NT2/D1 (cell line): ENCODE results near the gene FREM2.

ENCODE experiments used
- SUZ12 ChIP-seq: IDR thresholded peaks from 2 replicates; pipeline ENCODE4 v1.6.1; 2011; ENCODE audit not compliant: insufficient read length, insufficient read depth; ENCODE audit errors: extremely low read depth
- YY1 ChIP-seq: IDR thresholded peaks from 2 replicates; pipeline ENCODE4 v1.6.1; 2011; ENCODE audit not compliant: insufficient read length, insufficient read depth
- ZNF274 ChIP-seq: IDR thresholded peaks from 2 replicates; pipeline ENCODE4 v1.6.1; 2011; ENCODE audit warnings: mild to moderate bottlenecking, low read depth, low read length

- TF ChIP-seq SUZ12 (no peak), YY1 (no peak), ZNF274 (no peak)
Observed at GRCh38 chr13:38830442-38831045, 143.7 kb downstream of the FREM2 start.
